OCI-LY3 (cell line): ENCODE data around the gene FGF3.

Source experiments
- H2AFZ ChIP-seq: fragments of 200-600, 300-600 bp; shearing (Covaris generic); 2 replicates; pipeline ENCODE4 v1.6.0; 2014; ENCODE audit warnings: antibody characterized with exemption, low read depth, low read length
- H3K27ac ChIP-seq: fragments of 200-600, 300-600 bp; sonication (generic); 2 replicates; pipeline ENCODE4 v1.5.1; 2014; ENCODE audit warnings: mild to moderate bottlenecking, low read length, moderate library complexity, mixed read lengths
- H3K27me3 ChIP-seq: fragments of 200-600, 300-600 bp; sonication (generic); 2 replicates; pipeline ENCODE4 v1.6.1; 2014; ENCODE audit warnings: low read depth, low read length, mixed read lengths
- H3K36me3 ChIP-seq: fragments of 200-600, 300-600 bp; sonication (generic); replicated peaks from 2 replicates; pipeline ENCODE3; 2014; ENCODE audit warnings: low read depth, low read length, mixed read lengths
- H3K4me1 ChIP-seq: fragments of 300-600, 200-600 bp; sonication (generic); 2 replicates; pipeline ENCODE4 v1.6.1; 2014; ENCODE audit warnings: low read length, mixed read lengths
- H3K4me2 ChIP-seq: fragments of 200-600, 300-600 bp; sonication (generic); 2 replicates; pipeline ENCODE4 v1.6.1; 2014; ENCODE audit warnings: low read length, mixed read lengths
- H3K4me3 ChIP-seq: fragments of 300-600, 200-600 bp; sonication (generic); 2 replicates; pipeline ENCODE4 v1.5.1; 2014; ENCODE audit warnings: antibody characterized with exemption, mild to moderate bottlenecking, low read length, moderate library complexity
- H3K79me2 ChIP-seq: fragments of 300-600, 200-600 bp; shearing (Covaris generic); 2 replicates; pipeline ENCODE4 v1.6.1; 2014; ENCODE audit warnings: mild to moderate bottlenecking, low read length, mixed read lengths
- H3K9ac ChIP-seq: fragments of 300-600, 200-600 bp; shearing (Covaris generic); 2 replicates; pipeline ENCODE4 v1.6.0; 2014; ENCODE audit warnings: mild to moderate bottlenecking, low read length, moderate library complexity
- H3K9me3 ChIP-seq: fragments of 200-600, 300-600 bp; shearing (Covaris generic); 2 replicates; pipeline ENCODE4 v1.6.1; 2014; ENCODE audit warnings: low read length, mixed read lengths; ENCODE audit not compliant: insufficient read depth
- H4K20me1 ChIP-seq: fragments of 200-600, 300-600 bp; sonication (generic); 2 replicates; pipeline ENCODE4 v1.6.1; 2016; ENCODE audit warnings: low read length, mixed read lengths; ENCODE audit not compliant: insufficient read depth
- CTCF ChIP-seq: fragments of 200-600, 300-600 bp; sonication (generic); IDR thresholded peaks from 2 replicates; pipeline ENCODE4 v1.5.1; 2014; ENCODE audit warnings: antibody characterized with exemption, low read length, low read depth
- EZH2phosphoT487 ChIP-seq: fragments of 200-600 bp; shearing (Covaris generic); IDR thresholded peaks from 2 replicates; pipeline ENCODE4 v1.6.1; 2018; ENCODE audit warnings: antibody characterized with exemption, mixed run types, low read depth

FGF3 gene

GRCh38 chr11:69803022-69803421, 16.2 kb downstream of the FGF3 start:
- Histone ChIP-seq H3K27ac (no peak overlapping the region), H3K4me3 (no peak overlapping the region), H3K79me2 (no peaks in the 10 kb centered on the region), H3K9me3 (no peaks in the 10 kb centered on the region), H4K20me1 (no peaks in the 10 kb centered on the region), H3K36me3 (no peaks in the 10 kb centered on the region), H2AFZ (no peak overlapping the region), H3K9ac (no peak overlapping the region), H3K4me1 (no peaks in the 10 kb centered on the region), H3K4me2 (no peak overlapping the region), H3K27me3 (peaks cover under 1% of the 10 kb centered on the region; the same call in 1 of the 2 replicates)
- TF ChIP-seq CTCF (no peak), EZH2phosphoT487 (no peak)

- H3K4me1 ChIP-seq, result no peaks in the 10 kb centered on the region
- no peak overlapping the region for H3K27ac ChIP-seq
- no peak overlapping the region for H3K4me3 ChIP-seq
- TF ChIP-seq EZH2phosphoT487, result no peak
- no peak for TF ChIP-seq CTCF
- no peaks in the 10 kb centered on the region for H3K79me2 ChIP-seq
- no peaks in the 10 kb centered on the region for H3K36me3 ChIP-seq
- no peaks in the 10 kb centered on the region; the same call in 1 of the 2 replicates for H3K27me3 ChIP-seq
- H2AFZ ChIP-seq, result no peak overlapping the region
- H3K9ac ChIP-seq, result no peak overlapping the region
- no peak overlapping the region for H3K4me2 ChIP-seq
- no peaks in the 10 kb centered on the region for H3K9me3 ChIP-seq
- no peaks in the 10 kb centered on the region for H4K20me1 ChIP-seq
These were observed 16.6 kb downstream of the FGF3 start for GRCh38 chr11:69802590-69802989.

GRCh38 chr11:69801513-69802335, 17.5 kb downstream of the FGF3 start:
- H3K36me3 ChIP-seq, result no peaks in the 10 kb centered on the region
- no peak overlapping the region for H3K4me2 ChIP-seq
- H3K4me1 ChIP-seq, result no peaks in the 10 kb centered on the region
- no peak overlapping the region for H3K27ac ChIP-seq
- TF ChIP-seq EZH2phosphoT487 (no peak), CTCF (peak; percentile 88)
- no peak overlapping the region for H3K9ac ChIP-seq
- no peaks in the 10 kb centered on the region for H3K79me2 ChIP-seq
- no peaks in the 10 kb centered on the region; the same call in 1 of the 2 replicates for H3K27me3 ChIP-seq
- H2AFZ ChIP-seq, result no peak overlapping the region
- H3K4me3 ChIP-seq, result no peak overlapping the region
- H3K9me3 ChIP-seq, result no peaks in the 10 kb centered on the region
- no peaks in the 10 kb centered on the region for H4K20me1 ChIP-seq

- H3K4me3 ChIP-seq, result no peak overlapping the region
- no peaks in the 10 kb centered on the region for H3K9me3 ChIP-seq
- H4K20me1 ChIP-seq, result no peaks in the 10 kb centered on the region
- TF ChIP-seq EZH2phosphoT487, result no peak
- no peaks in the 10 kb centered on the region for H3K36me3 ChIP-seq
- H3K9ac ChIP-seq, result no peak overlapping the region
- no peaks in the 10 kb centered on the region for H3K4me1 ChIP-seq
- no peaks in the 10 kb centered on the region; the same call in 1 of the 2 replicates for H3K27me3 ChIP-seq
- no peak overlapping the region for H3K4me2 ChIP-seq
- H2AFZ ChIP-seq, result no peak overlapping the region
- no peak overlapping the region for H3K27ac ChIP-seq
- H3K79me2 ChIP-seq, result no peaks in the 10 kb centered on the region
These were observed 18.9 kb downstream of the FGF3 start for GRCh38 chr11:69800278-69800677.
